GM18511 (cell line): ENCODE results near the gene N4BP2.

Source experiments
- ATAC-seq: cut with Tn5 transposase; IDR thresholded peaks from one replicate; pipeline ENCODE4 v1.9.1; 2021; ENCODE audit warnings: mild to moderate bottlenecking, moderate library complexity; ENCODE audit not compliant: unreplicated experiment

N4BP2 gene

GRCh38 chr4:40149960-40150385 lies 93.3 kb downstream of the N4BP2 start:
- peak; percentile 57 for ATAC-seq

- ATAC-seq: no peak
Measured at GRCh38 chr4:40150932-40151331, 94.3 kb downstream of the N4BP2 start.

- no peak for ATAC-seq
Measured at GRCh38 chr4:40152637-40153036, 96.0 kb downstream of the N4BP2 start.

GRCh38 chr4:40157436-40157835 lies 100.8 kb downstream of the N4BP2 start:
- ATAC-seq: no peak

GRCh38 chr4:40160258-40160657 lies 103.6 kb downstream of the N4BP2 start:
- no peak for ATAC-seq

GRCh38 chr4:40164459-40164858 lies 107.8 kb downstream of the N4BP2 start:
- ATAC-seq: no peak

- no peak for ATAC-seq
Measured at GRCh38 chr4:40165916-40166315, 109.3 kb downstream of the N4BP2 start.

- no peak for ATAC-seq
Measured at GRCh38 chr4:40168070-40168469, 111.4 kb downstream of the N4BP2 start.

- ATAC-seq: peak; percentile 83
Measured at GRCh38 chr4:40170588-40170987, 113.9 kb downstream of the N4BP2 start.

- ATAC-seq: peak; percentile 77
Measured at GRCh38 chr4:40173470-40173875, 116.8 kb downstream of the N4BP2 start.

- no peak for ATAC-seq
Measured at GRCh38 chr4:40176602-40177001, 120.0 kb downstream of the N4BP2 start.

- ATAC-seq: no peak
Measured at GRCh38 chr4:40177591-40177990, 120.9 kb downstream of the N4BP2 start.

- no peak for ATAC-seq
Measured at GRCh38 chr4:40178672-40179071, 122.0 kb downstream of the N4BP2 start.

GRCh38 chr4:40179360-40179759 lies 122.7 kb downstream of the N4BP2 start:
- no peak for ATAC-seq

- ATAC-seq: no peak
Measured at GRCh38 chr4:40180356-40180755, 123.7 kb downstream of the N4BP2 start.

- ATAC-seq: no peak
Measured at GRCh38 chr4:40182001-40182400, 125.4 kb downstream of the N4BP2 start.

- no peak for ATAC-seq
Measured at GRCh38 chr4:40182954-40183353, 126.3 kb downstream of the N4BP2 start.

- ATAC-seq: no peak
Measured at GRCh38 chr4:40183615-40184411, 127.2 kb downstream of the N4BP2 start.

GRCh38 chr4:40185830-40186664 lies 129.4 kb downstream of the N4BP2 start:
- peak; percentile 60 for ATAC-seq

- no peak for ATAC-seq
Measured at GRCh38 chr4:40186665-40187014, 130.0 kb downstream of the N4BP2 start.

GRCh38 chr4:40187386-40187906 lies 130.8 kb downstream of the N4BP2 start:
- ATAC-seq: no peak

- ATAC-seq: no peak
Measured at GRCh38 chr4:40190019-40190418, 133.4 kb downstream of the N4BP2 start.
